ENCODE results near the gene AFAP1. TPM values are rescaled to one million over a fixed set of nuclear protein-coding genes. Genes with fewer than 3 reads are reported as not detected.
A peak's percentile ranks its signal among the peaks of the same experiment; 100 is the strongest.

The AFAP1 gene
- total and polyA plus RNA-seq, 2 experiments from 2014 or later, result 10.5 to 31.9 TPM

DNA sequence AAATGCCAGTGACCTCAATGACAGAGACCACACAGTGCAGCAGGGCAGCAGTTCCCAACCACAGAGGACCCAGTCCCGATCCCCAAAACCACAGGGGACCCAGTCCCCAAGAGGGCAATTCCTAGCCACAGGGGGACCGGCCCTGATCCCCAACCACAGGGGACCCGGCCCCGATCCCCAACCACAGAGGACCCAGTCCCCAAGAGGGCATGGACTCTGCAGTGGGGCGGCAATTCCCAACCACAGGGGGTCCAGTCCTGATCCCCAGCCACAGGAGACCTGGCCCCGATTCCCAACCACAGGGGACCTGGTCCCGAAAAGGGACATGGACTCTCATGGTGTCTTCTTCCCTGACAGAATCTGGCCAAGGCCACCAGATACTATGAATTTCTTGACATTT is 136.3 kb downstream of the AFAP1 start:
- Histone ChIP-seq H3K27ac (peak overlapping the region; percentile 91), H3K36me3 (peaks cover 9% of the 10 kb centered on the region), H3K4me3 (no peak overlapping the region), H3K9me3 (ENCODE audit: low read depth) (no peaks in the 10 kb centered on the region), H3K4me1 (ENCODE audit: low read depth) (peaks cover 29% of the 10 kb centered on the region), H3K27me3 (no peaks in the 10 kb centered on the region)
- no peak for DNase-seq (ENCODE audit: low read depth in 1 of 2, low spot score in 1 of 2)
- TF ChIP-seq, protein P1, sequence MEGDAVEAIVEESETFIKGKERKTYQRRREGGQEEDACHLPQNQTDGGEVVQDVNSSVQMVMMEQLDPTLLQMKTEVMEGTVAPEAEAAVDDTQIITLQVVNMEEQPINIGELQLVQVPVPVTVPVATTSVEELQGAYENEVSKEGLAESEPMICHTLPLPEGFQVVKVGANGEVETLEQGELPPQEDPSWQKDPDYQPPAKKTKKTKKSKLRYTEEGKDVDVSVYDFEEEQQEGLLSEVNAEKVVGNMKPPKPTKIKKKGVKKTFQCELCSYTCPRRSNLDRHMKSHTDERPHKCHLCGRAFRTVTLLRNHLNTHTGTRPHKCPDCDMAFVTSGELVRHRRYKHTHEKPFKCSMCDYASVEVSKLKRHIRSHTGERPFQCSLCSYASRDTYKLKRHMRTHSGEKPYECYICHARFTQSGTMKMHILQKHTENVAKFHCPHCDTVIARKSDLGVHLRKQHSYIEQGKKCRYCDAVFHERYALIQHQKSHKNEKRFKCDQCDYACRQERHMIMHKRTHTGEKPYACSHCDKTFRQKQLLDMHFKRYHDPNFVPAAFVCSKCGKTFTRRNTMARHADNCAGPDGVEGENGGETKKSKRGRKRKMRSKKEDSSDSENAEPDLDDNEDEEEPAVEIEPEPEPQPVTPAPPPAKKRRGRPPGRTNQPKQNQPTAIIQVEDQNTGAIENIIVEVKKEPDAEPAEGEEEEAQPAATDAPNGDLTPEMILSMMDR (IDR thresholded peaks at IDR 0.05; ENCODE audit: low read depth, low read length), result no peak

GRCh38 chr4:7802093-7802726 is 137.5 kb downstream of the AFAP1 start:
- no peaks in the 10 kb centered on the region for H3K9me3 ChIP-seq (ENCODE audit: low read depth)
- TF ChIP-seq, protein P1 (IDR thresholded peaks at IDR 0.05; ENCODE audit: low read depth, low read length), result peak; percentile 86
- peak; percentile 88 for DNase-seq (ENCODE audit: low read depth in 1 of 2, low spot score in 1 of 2)
- no peak overlapping the region for H3K4me3 ChIP-seq
- H3K27ac ChIP-seq, result peak overlapping the region; percentile 91
- no peaks in the 10 kb centered on the region for H3K27me3 ChIP-seq
- H3K4me1 ChIP-seq (ENCODE audit: low read depth), result peaks cover 29% of the 10 kb centered on the region
- H3K36me3 ChIP-seq, result peaks cover 9% of the 10 kb centered on the region

GRCh38 chr4:7801641-7802040 is 138.0 kb downstream of the AFAP1 start:
- H3K27me3 ChIP-seq, result no peaks in the 10 kb centered on the region
- H3K9me3 ChIP-seq (ENCODE audit: low read depth), result no peaks in the 10 kb centered on the region
- H3K27ac ChIP-seq, result no peak overlapping the region
- no peak overlapping the region for H3K4me3 ChIP-seq
- DNase-seq (ENCODE audit: low read depth in 1 of 2, low spot score in 1 of 2), result no peak
- peaks cover 9% of the 10 kb centered on the region for H3K36me3 ChIP-seq
- TF ChIP-seq, protein P1 (IDR thresholded peaks at IDR 0.05; ENCODE audit: low read depth, low read length), result no peak
- H3K4me1 ChIP-seq (ENCODE audit: low read depth), result peaks cover 25% of the 10 kb centered on the region

DNA sequence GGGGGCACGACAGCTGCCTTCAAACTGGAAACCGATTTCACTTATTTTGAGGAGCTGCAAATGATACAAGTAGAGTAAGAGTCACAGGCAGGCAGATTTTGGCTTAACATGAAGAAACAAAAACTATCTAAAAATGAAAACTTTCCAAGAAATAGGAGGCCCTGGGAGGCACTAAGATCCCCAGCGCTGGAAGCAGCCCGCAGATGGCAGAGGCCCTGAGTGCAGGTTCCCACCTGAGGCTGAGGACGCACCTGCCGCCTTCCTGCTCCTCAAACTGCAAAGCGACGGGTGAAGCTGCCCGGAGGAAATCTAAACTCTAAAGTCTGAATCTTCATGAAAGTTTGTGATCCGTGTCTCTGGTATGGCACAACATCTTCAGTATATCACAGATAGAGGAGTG is 138.7 kb downstream of the AFAP1 start:
- Histone ChIP-seq H3K4me3 (no peak overlapping the region), H3K9me3 (ENCODE audit: low read depth) (no peaks in the 10 kb centered on the region), H3K27ac (no peak overlapping the region), H3K27me3 (no peaks in the 10 kb centered on the region), H3K4me1 (ENCODE audit: low read depth) (peaks cover 20% of the 10 kb centered on the region), H3K36me3 (peaks cover 9% of the 10 kb centered on the region)
- DNase-seq (ENCODE audit: low read depth in 1 of 2, low spot score in 1 of 2), result no peak
- TF ChIP-seq, protein P1 (IDR thresholded peaks at IDR 0.05; ENCODE audit: low read depth, low read length), result no peak

DNA sequence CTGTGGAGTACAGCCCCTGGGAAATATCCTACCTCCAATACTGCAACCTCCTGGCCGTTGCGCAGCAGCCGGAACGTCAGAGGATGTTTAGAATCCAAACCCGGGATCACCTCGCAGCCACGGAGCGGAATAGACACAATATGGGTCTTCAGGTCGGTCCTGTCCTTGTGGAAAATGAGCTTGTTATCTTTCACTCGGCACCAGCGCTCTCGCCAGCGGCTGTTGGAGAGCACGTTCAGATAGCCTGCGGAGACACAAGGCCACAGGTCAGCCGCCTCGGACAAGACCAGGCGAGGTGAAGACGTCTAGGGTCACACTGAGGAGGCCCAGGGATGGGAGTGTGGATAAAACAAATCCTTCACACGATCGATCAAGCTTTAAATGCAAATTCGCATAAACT is 139.3 kb downstream of the AFAP1 start:
- TF ChIP-seq, protein P1 (IDR thresholded peaks at IDR 0.05; ENCODE audit: low read depth, low read length), result no peak
- Histone ChIP-seq H3K9me3 (ENCODE audit: low read depth) (no peaks in the 10 kb centered on the region), H3K27ac (no peak overlapping the region), H3K36me3 (peaks cover 9% of the 10 kb centered on the region), H3K4me3 (no peak overlapping the region), H3K4me1 (ENCODE audit: low read depth) (peaks cover 15% of the 10 kb centered on the region), H3K27me3 (no peaks in the 10 kb centered on the region)
- DNase-seq (ENCODE audit: low read depth in 1 of 2, low spot score in 1 of 2), result no peak

Data from cardiac muscle cell (in vitro differentiated cells and primary cell).